ENCODE results near the gene ALK. TPM values are rescaled to one million over a fixed set of nuclear protein-coding genes. Genes with fewer than 3 reads are reported as not detected.

Gene ALK
- total RNA-seq, 1 experiment from 2014 or later, result 4.8 TPM

GRCh38 chr2:29193681-29194080 is 727.7 kb downstream of the ALK start:
- DNase-seq (ENCODE audit: low read depth, low spot score), result no peak
- in situ Hi-C loops (cut with HindIII; ENCODE audit: low pct_unique_long_range_greater_than_20kb, low sequenced_read_pairs), result loop anchor here (10.0 kb wide), 1 partner anchor 239 kb away; no protein-coding TSS in a partner anchor

- DNase-seq (ENCODE audit: low read depth, low spot score), result no peak
- in situ Hi-C loops (cut with HindIII; ENCODE audit: low pct_unique_long_range_greater_than_20kb, low sequenced_read_pairs), result loop anchor here (10.0 kb wide), 1 partner anchor 238 kb away; no protein-coding TSS in a partner anchor
Measured at GRCh38 chr2:29193111-29193510, 728.3 kb downstream of the ALK start.

DNA sequence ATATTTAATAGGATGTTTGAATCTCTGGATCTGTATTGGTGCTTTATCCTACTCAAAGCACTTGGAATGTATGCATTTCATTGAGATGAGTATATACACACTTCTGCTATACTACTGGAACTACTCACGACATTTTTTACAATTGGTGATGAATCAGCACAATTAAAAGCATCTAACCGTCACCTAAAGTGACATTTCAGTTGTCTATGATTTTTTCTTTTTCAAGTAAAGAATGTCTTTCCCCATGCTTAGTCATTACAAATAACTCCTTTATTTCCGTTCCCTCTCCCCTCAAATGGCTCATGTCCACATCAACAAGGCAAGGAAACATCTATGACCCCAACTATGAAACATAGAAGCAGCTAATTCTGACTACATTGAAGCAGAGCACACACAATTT is 728.9 kb downstream of the ALK start:
- DNase-seq (ENCODE audit: low read depth, low spot score), result no peak
- in situ Hi-C loops (cut with HindIII; ENCODE audit: low pct_unique_long_range_greater_than_20kb, low sequenced_read_pairs), result loop anchor here (10.0 kb wide), 1 partner anchor 238 kb away; no protein-coding TSS in a partner anchor

GRCh38 chr2:29191817-29192216 is 729.6 kb downstream of the ALK start:
- no peak for DNase-seq (ENCODE audit: low read depth, low spot score)
- in situ Hi-C loops (cut with HindIII; ENCODE audit: low pct_unique_long_range_greater_than_20kb, low sequenced_read_pairs), result loop anchor here (10.0 kb wide), 1 partner anchor 237 kb away; no protein-coding TSS in a partner anchor

DNA sequence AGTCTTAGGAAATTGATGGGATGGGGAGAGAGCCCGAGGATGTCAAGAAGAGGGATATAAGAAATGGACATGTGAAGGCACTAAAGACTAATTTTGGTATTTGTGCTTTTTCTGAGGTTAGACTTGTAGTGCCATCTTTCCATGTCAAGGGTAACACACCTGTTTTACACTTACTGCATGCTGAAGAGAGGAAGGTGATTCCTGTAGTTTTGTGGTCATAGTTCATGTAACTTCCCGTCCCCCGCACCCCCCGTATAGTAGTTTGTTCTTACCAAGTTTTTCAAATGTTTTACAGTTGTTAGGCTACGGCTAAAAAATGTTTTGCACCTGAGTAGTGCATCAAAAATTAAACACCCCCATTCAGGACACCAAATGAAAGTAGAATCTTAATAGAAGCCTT is 732.3 kb downstream of the ALK start:
- no peak for DNase-seq (ENCODE audit: low read depth, low spot score)
- in situ Hi-C loops (cut with HindIII; ENCODE audit: low pct_unique_long_range_greater_than_20kb, low sequenced_read_pairs), result no loop called here

- DNase-seq (ENCODE audit: low read depth, low spot score), result no peak
- in situ Hi-C loops (cut with HindIII; ENCODE audit: low pct_unique_long_range_greater_than_20kb, low sequenced_read_pairs), result no loop called here
Measured at GRCh38 chr2:29187926-29188325, 733.5 kb downstream of the ALK start.

GRCh38 chr2:29186817-29187216 is 734.6 kb downstream of the ALK start:
- no peak for DNase-seq (ENCODE audit: low read depth, low spot score)
- in situ Hi-C loops (cut with HindIII; ENCODE audit: low pct_unique_long_range_greater_than_20kb, low sequenced_read_pairs), result no loop called here

DNA sequence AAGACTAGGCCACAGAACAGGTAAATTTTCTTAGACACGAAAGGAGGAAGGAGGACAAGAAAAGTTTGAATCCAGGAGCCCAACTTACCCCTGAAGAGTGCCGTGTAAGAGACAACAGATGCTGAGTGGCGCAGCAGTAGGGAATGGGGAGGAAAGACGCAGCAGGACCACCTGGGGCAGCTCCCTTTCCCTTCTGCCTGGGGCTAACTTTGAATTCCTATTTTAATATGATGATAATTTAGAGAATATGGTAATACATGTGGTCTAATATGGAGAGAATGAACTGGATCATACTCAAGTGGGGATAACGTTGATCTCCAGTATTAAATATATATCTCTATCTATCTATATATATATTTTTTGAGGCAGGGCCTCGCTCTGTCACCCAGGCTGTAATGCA is 736.9 kb downstream of the ALK start:
- in situ Hi-C loops (cut with HindIII; ENCODE audit: low pct_unique_long_range_greater_than_20kb, low sequenced_read_pairs), result no loop called here

DNA sequence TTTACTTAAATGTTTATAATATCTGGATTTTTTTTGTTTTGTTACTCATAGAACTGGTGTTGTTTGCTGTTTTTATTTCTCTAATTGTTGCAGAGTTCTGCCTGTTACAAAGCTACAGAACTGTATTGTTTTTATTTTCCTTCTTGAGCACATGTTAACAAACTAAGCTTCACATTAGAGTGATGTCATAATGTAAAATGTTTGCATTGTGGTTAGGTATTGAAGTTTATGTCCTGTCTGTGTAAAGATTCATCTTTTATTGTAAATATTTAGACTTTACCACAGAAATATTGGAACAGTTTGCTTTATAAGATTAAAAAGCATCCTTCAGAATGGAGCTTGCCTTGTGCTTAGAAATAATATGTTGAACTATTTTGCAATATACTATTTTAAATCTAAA is 738.5 kb downstream of the ALK start:
- in situ Hi-C loops (cut with HindIII; ENCODE audit: low pct_unique_long_range_greater_than_20kb, low sequenced_read_pairs), result no loop called here

More for the DNA sequence above, 736.9 kb downstream of the ALK start:
- no peak for DNase-seq (ENCODE audit: low read depth, low spot score)

GRCh38 chr2:29182334-29182733 is 739.1 kb downstream of the ALK start:
- DNase-seq (ENCODE audit: low read depth, low spot score), result no peak
- in situ Hi-C loops (cut with HindIII; ENCODE audit: low pct_unique_long_range_greater_than_20kb, low sequenced_read_pairs), result no loop called here

More for the DNA sequence above, 738.5 kb downstream of the ALK start:
- DNase-seq (ENCODE audit: low read depth, low spot score), result no peak

GRCh38 chr2:29175338-29175737 is 746.0 kb downstream of the ALK start:
- no peak for DNase-seq (ENCODE audit: low read depth, low spot score)
- in situ Hi-C loops (cut with HindIII; ENCODE audit: low pct_unique_long_range_greater_than_20kb, low sequenced_read_pairs), result no loop called here

- in situ Hi-C loops (cut with HindIII; ENCODE audit: low pct_unique_long_range_greater_than_20kb, low sequenced_read_pairs), result no loop called here
- DNase-seq (ENCODE audit: low read depth, low spot score), result no peak
Measured at GRCh38 chr2:29174937-29175336, 746.4 kb downstream of the ALK start.

DNA sequence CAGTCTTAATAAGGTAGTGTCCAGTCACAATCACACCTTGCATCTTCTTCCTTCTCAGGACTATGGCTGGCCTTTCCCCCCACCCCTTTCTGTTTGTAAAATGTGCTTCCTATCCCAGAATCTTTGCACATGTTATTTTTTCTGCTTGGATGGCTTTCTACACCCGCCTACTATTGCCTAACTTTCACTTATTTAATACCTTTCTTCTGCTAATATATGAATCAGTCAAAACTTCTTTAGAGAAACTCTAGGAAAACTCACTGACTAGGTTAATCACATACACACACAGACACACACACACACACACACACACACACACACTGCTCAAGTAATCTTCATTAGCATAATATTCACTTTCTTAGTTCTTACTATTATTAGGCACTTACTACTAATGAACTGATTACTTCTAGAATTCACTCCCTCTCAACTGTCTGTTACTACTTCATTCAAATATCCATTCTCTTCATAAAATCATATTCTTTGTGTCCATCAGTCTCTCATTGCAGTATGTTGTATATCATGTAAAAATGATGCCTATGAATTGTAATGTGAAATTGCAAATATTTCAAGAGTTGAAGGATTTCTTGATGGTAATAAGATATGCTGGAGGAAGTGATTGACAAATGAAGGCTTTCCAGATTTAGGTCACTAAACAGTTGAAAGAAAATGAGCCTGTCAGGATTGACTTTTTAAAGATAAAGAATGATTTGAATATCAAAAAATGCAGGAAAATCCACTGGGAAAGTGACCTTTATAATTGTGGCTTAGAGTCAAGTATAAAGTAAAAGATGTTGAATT is 754.9 kb downstream of the ALK start:
- DNase-seq (ENCODE audit: low read depth, low spot score), result no peak
- in situ Hi-C loops (cut with HindIII; ENCODE audit: low pct_unique_long_range_greater_than_20kb, low sequenced_read_pairs), result no loop called here

DNA sequence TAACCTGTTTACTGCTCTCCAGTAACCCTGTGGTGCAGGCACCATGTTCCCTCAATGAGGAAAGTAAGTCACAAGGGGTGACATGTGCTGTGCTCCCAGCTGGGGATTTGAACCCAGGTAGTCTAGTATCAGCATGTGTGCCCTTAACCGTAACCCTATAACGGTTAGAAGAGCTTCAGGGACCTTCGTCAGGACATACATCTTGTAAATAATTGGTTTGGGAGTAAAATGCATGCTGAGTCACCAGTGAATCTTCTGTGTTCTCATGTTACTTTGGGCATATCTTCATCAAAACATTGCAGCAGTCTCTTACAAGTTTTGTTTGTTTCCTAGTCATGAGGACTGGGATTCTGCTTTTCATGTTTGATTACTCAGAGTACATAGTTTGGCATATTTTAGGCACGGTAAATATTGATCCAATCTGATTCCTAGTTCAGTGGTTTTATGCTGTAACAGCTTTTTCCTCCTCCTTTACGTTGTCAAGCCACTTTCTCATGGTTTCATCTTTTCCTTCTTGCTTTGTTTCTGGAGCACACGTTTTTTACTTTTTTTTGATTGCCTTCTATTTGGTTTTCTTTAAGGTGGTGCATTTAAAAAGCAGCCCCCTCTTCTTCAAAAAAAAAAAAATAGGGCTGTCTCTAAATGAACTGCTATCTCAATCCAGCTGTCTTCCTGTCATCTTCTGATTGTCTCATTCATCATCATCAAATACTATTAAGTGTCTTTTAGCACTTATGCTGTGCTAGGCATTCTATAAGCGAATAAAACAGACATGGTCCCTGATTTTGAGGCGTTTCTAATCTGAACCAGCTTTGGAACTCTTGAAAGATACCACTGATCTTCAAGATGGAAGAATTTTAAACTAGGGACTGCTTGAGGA is 755.8 kb downstream of the ALK start:
- no peak for DNase-seq (ENCODE audit: low read depth, low spot score)
- in situ Hi-C loops (cut with HindIII; ENCODE audit: low pct_unique_long_range_greater_than_20kb, low sequenced_read_pairs), result no loop called here

- in situ Hi-C loops (cut with HindIII; ENCODE audit: low pct_unique_long_range_greater_than_20kb, low sequenced_read_pairs), result no loop called here
- DNase-seq (ENCODE audit: low read depth, low spot score), result no peak
Measured at GRCh38 chr2:29164091-29164846, 757.1 kb downstream of the ALK start.

GRCh38 chr2:29162204-29162928 is 759.0 kb downstream of the ALK start:
- DNase-seq (ENCODE audit: low read depth, low spot score), result no peak
- in situ Hi-C loops (cut with HindIII; ENCODE audit: low pct_unique_long_range_greater_than_20kb, low sequenced_read_pairs), result no loop called here

DNA sequence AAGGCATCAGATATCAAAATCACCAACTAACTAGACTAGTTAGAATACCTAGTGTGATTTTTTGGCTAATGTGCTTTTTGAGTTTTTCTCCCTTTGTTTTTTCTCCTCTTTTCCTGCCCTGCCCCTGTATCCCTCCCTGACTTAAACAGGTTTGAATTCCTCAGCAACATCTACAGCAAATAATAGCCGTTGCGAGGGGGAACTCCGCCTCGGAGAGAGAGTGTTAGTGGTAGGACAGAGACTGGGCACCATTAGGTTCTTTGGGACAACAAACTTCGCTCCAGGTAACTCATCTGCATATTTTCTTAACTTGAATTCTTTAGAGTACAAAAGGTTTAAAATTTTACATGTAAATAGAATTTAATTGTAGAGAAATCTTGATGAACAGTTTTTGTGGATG is 761.2 kb downstream of the ALK start:
- in situ Hi-C loops (cut with HindIII; ENCODE audit: low pct_unique_long_range_greater_than_20kb, low sequenced_read_pairs), result no loop called here
- DNase-seq (ENCODE audit: low read depth, low spot score), result no peak
